GM12878 (cell line): ENCODE results near the gene RER1. TPM values are rescaled to one million over a fixed set of nuclear protein-coding genes. Genes with fewer than 3 reads are reported as not detected.

Experiments
- ATAC-seq: fragments of 200-7000 bp; cut with Tn5 transposase; 3 replicates; pipeline ENCODE4 v1.9.1; 2020; ENCODE audit warnings: mild to moderate bottlenecking, moderate library complexity
- BruUV-seq: library from RNA; stranded (reverse); fragments of 400-500 nt; replicated peaks from 2 replicates; lab custom pipeline; 2021; lab: Mats Ljungman, UMichigan
- CTCF ChIA-PET: fragments of 300-600 bp; sonication (Branson Sonifier 250); formaldehyde crosslinking; extraction: SDS; loops from one replicate; lab custom pipeline; 2021; ENCODE audit warnings: inconsistent platforms; lab: Yijun Ruan, JAX
- POLR2A ChIA-PET: fragments of 350-600 bp; formaldehyde crosslinking; extraction: SDS; loops from one replicate; lab custom pipeline; 2021; ENCODE audit warnings: inconsistent platforms; lab: Charles Lee
- RAD21 ChIA-PET: fragments of 300-600 bp; sonication (Branson Sonifier 250); formaldehyde crosslinking; loops from one replicate; lab custom pipeline; 2023; ENCODE audit warnings: antibody characterized with exemption; ENCODE audit not compliant: unreplicated experiment; lab: Charles Lee
- SMC1A ChIA-PET: fragments of 300-600 bp; sonication (Branson Sonifier 250); formaldehyde crosslinking; loops from one replicate; lab custom pipeline; 2023; ENCODE audit not compliant: unreplicated experiment, uncharacterized antibody; lab: Charles Lee
- DNase-seq: peaks from one replicate; pipeline ENCODE4 v3.0.0-alpha.2; 2011; ENCODE audit warnings: low read depth, low spot score
- FAIRE-seq: peaks from 3 replicates; lab custom pipeline; 2011; peaks lifted over from hg19 to GRCh38; lab: Jason Lieb, UNC
- H2AFZ ChIP-seq: 2 replicates; pipeline ENCODE4 v1.6.0; 2011; ENCODE audit warnings: low read depth, low read length, control low read depth; ENCODE audit not compliant: control insufficient read depth
- H3K27ac ChIP-seq: 2 replicates; pipeline ENCODE4 v1.5.1; 2011; ENCODE audit warnings: control low read depth; ENCODE audit not compliant: control insufficient read depth, insufficient read depth
- H3K27me3 ChIP-seq, 2 experiments: replicated peaks in 1 of 2; 2 replicates each; pipeline versions ENCODE4 v1.6.0 to v1.6.1; 2011; ENCODE audit warnings: low read length in 1 of 2; ENCODE audit not compliant: control insufficient read depth in 2 of 2, insufficient read depth in 2 of 2
- H3K36me3 ChIP-seq, 2 experiments: 2 replicates each; pipeline ENCODE4 v1.5.1; 2011; ENCODE audit warnings: low read length in 1 of 2; ENCODE audit not compliant: control insufficient read depth in 2 of 2, insufficient read depth in 2 of 2
- H3K4me1 ChIP-seq: 2 replicates; pipeline ENCODE4 v1.6.1; 2011; ENCODE audit warnings: mild to moderate bottlenecking, low read length, moderate library complexity, mixed read lengths; ENCODE audit not compliant: control insufficient read depth, insufficient read depth
- H3K4me2 ChIP-seq: 2 replicates; pipeline ENCODE4 v1.6.0; 2011; ENCODE audit warnings: control low read depth; ENCODE audit not compliant: control insufficient read depth, insufficient read depth
- H3K4me3 ChIP-seq: fragments of 200-600 bp; sonication (generic); 2 replicates; pipeline ENCODE4 v1.5.1; 2016
- H3K79me2 ChIP-seq: 2 replicates; pipeline ENCODE4 v1.6.0; 2011; ENCODE audit warnings: low read length; ENCODE audit not compliant: control insufficient read depth, insufficient read depth
- H3K9ac ChIP-seq: 2 replicates; pipeline ENCODE4 v1.8.0; 2011; ENCODE audit warnings: low read length, control low read depth, mixed read lengths; ENCODE audit not compliant: control insufficient read depth, insufficient read depth
- H3K9me3 ChIP-seq: replicated peaks from 3 replicates; pipeline ENCODE4 v1.5.1; 2011; ENCODE audit warnings: mild to moderate bottlenecking, low read length; ENCODE audit not compliant: control insufficient read depth, insufficient read depth
- H4K20me1 ChIP-seq: 2 replicates; pipeline ENCODE4 v1.6.0; 2011; ENCODE audit not compliant: control insufficient read depth, insufficient read depth
- CREB1 ChIP-seq: IDR thresholded peaks from 2 replicates; pipeline ENCODE4 v1.6.1; 2012; ENCODE audit warnings: low read depth, mild to moderate bottlenecking, inconsistent platforms
- CTCF ChIP-seq, 3 experiments: IDR thresholded peaks in 2 of 3; conservative IDR thresholded peaks in 1 of 3; 2 replicates each; pipeline ENCODE4 v1.5.1; 2011; ENCODE audit warnings: low read depth in 3 of 3, low read length in 3 of 3, mild to moderate bottlenecking in 3 of 3, control low read depth in 2 of 3, moderate library complexity in 2 of 3, inconsistent platforms in 1 of 3, mixed read lengths in 1 of 3; ENCODE audit not compliant: control insufficient read depth in 2 of 3, insufficient read depth in 1 of 3; ENCODE audit errors: extremely low read depth in 1 of 3
- E2F8 ChIP-seq: fragments of 450-650 bp; IDR thresholded peaks from 2 replicates; pipeline ENCODE4 v1.6.1; 2018; ENCODE audit warnings: mild to moderate bottlenecking, low read depth, moderate library complexity; ENCODE audit not compliant: partially characterized antibody
- EED ChIP-seq: sonication (generic); IDR thresholded peaks from 2 replicates; pipeline ENCODE4 v1.6.1; 2016; ENCODE audit warnings: antibody characterized with exemption, low read depth
- GATAD2B ChIP-seq: fragments of 450-650 bp; conservative IDR thresholded peaks from 2 replicates; pipeline ENCODE4 v1.6.1; 2017; ENCODE audit warnings: low read depth, mild to moderate bottlenecking, moderate library complexity
- IRF4 ChIP-seq: IDR thresholded peaks from 2 replicates; pipeline ENCODE4 v1.6.1; 2011; ENCODE audit warnings: low read depth, low read length
- NBN ChIP-seq: fragments of 450-650 bp; IDR thresholded peaks from 2 replicates; pipeline ENCODE4 v1.6.1; 2016
- NFIC ChIP-seq: IDR thresholded peaks from 2 replicates; pipeline ENCODE4 v1.6.1; 2012; ENCODE audit warnings: low read depth, mild to moderate bottlenecking, inconsistent platforms, low read length, moderate library complexity
- POLR2AphosphoS2 ChIP-seq: IDR thresholded peaks from 2 replicates; pipeline ENCODE4 v1.6.1; 2011; ENCODE audit warnings: low read depth, mild to moderate bottlenecking, low read length, improper control_type of control experiment, moderate library complexity
- RFX5 ChIP-seq: IDR thresholded peaks from 2 replicates; pipeline ENCODE4 v1.6.1; 2011; ENCODE audit warnings: low read depth, low read length, improper control_type of control experiment
- SIX5 ChIP-seq: IDR thresholded peaks from 2 replicates; pipeline ENCODE4 v1.6.1; 2011; ENCODE audit warnings: mild to moderate bottlenecking, low read depth, low read length, moderate library complexity; ENCODE audit not compliant: severe bottlenecking
- SMAD1 ChIP-seq: fragments of 450-650 bp; IDR thresholded peaks from 2 replicates; pipeline ENCODE4 v1.6.1; 2018; ENCODE audit warnings: mild to moderate bottlenecking, low read depth; ENCODE audit not compliant: partially characterized antibody
- SMARCA5 ChIP-seq: fragments of 450-650 bp; IDR thresholded peaks from 2 replicates; pipeline ENCODE4 v1.6.1; 2017; ENCODE audit warnings: mild to moderate bottlenecking
- STAT1 ChIP-seq: fragments of 450-650 bp; conservative IDR thresholded peaks from 2 replicates; pipeline ENCODE4 v1.6.1; 2014; ENCODE audit warnings: antibody characterized with exemption, mild to moderate bottlenecking
- TBL1XR1 ChIP-seq: IDR thresholded peaks from 2 replicates; pipeline ENCODE4 v1.6.1; 2012; ENCODE audit warnings: low read depth, low read length, improper control_type of control experiment
- ZNF24 ChIP-seq: fragments of 450-650 bp; IDR thresholded peaks from 2 replicates; pipeline ENCODE4 v1.6.1; 2017; ENCODE audit warnings: antibody characterized with exemption, mild to moderate bottlenecking
- WGBS: methylation state at CpG from one replicate; pipeline ENCODE4 v1.1.6; 2016; ENCODE audit warnings: low lambda C conversion rate; ENCODE audit not compliant: insufficient replicate concordance, insufficient coverage; ENCODE audit errors: missing lambda C conversion rate; 5-methylcytosine and 5-hydroxymethylcytosine counted together
- in situ Hi-C: fragments of 300-500 bp; cut with MboI; formaldehyde crosslinking; loops from 9 replicates; pipeline ENCODE4 v1.14.3; 2018; ENCODE audit warnings: mixed read lengths
- intact Hi-C: fragments of 100-400 bp; cut with micrococcal nuclease; formaldehyde crosslinking; loops from one replicate; pipeline ENCODE4 v1.14.2; 2022; ENCODE audit not compliant: unreplicated experiment
- polyA plus RNA-seq, 11 experiments: library from polyadenylated mRNA; depleted of rRNA in 4 of 11; unstranded in 6 of 11; stranded (reverse) in 5 of 11; fragments of >200 nt; fragmentation: Nextera tagmentation in 4 of 11; fragmentation: Illumina TruSeq in 1 of 11; extraction: Ambion mirVana in 4 of 11; extraction: Trizol in 1 of 11; gene quantifications; 1 replicate in 1 of 11; 2 replicates in 10 of 11; pipeline versions ENCODE4 v1.2.1 to v1.2.3, GENCODE V29; 2011 to 2016; ENCODE audit warnings: inconsistent platforms in 2 of 11, missing spikeins in 2 of 11, low read depth in 1 of 11
- total RNA-seq, 4 experiments: library from RNA; depleted of rRNA in 3 of 4; stranded (reverse); fragments of >200 nt in 3 of 4; fragmentation: Illumina TruSeq in 1 of 4; extraction: Trizol in 1 of 4; gene quantifications; 2 replicates each; pipeline versions ENCODE4 v1.2.1 to v1.2.3, GENCODE V29; 2013 to 2021
- TF ChIP-seq, protein P1 (sequence below): fragments of 450-650 bp; IDR thresholded peaks from 2 replicates; pipeline ENCODE4 v1.6.1; 2016; ENCODE audit warnings: mild to moderate bottlenecking
- TF ChIP-seq, protein P2 (sequence below): fragments of 450-650 bp; IDR thresholded peaks from 2 replicates; pipeline ENCODE4 v1.6.1; 2017; ENCODE audit warnings: mild to moderate bottlenecking

The RER1 gene
- total and polyA plus RNA-seq, 10 of the 15 experiments (the other 5 are each of a cell fraction or from before 2014, with no cell fraction given) = 29.2 to 274 (median 136) TPM

DNA sequence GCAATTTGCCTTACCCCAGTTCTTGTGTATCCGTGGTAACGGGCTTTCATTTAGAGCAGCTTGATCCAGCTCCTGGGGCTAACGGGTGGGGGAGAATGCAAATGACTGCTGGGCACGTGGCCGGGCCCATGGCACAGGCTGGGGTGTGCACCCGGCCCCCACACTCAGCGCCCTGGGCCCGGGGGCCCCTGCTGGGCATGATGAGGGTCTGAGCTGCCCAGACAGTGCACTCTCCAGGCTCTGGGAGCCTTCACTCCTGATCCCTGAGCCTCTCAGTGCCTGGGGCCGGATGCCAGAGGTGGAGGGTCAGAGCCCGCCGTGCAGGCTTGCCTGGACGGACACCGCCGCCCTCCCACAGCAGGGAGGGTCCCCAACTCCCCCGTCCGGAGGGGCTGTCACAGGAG is 40.8 kb downstream of the RER1 start:
- RAD21 ChIA-PET = no interaction called here
- POLR2A ChIA-PET = no interaction called here
- Histone ChIP-seq H3K79me2 (no peaks in the 10 kb centered on the region), H3K36me3 (no peaks in the 10 kb centered on the region), H3K4me3 (no peak overlapping the region), H3K27ac (no peak overlapping the region), H3K9me3 (peaks cover 4% of the 10 kb centered on the region; the same call in 1 of the 3 replicates), H3K9ac (no peak overlapping the region), H3K4me2 (no peak overlapping the region), H3K4me1 (no peaks in the 10 kb centered on the region), H2AFZ (no peak overlapping the region), H4K20me1 (no peaks in the 10 kb centered on the region), H3K27me3 (no peaks in the 10 kb centered on the region; a peak in 2 of 4 replicates)
- TF ChIP-seq TBL1XR1 = no peak
- TF ChIP-seq NFIC = no peak
- TF ChIP-seq SMAD1 = no peak
- no peak for TF ChIP-seq CREB1
- no peak for TF ChIP-seq STAT1
- TF ChIP-seq RFX5 = no peak
- no peak for TF ChIP-seq SMARCA5
- TF ChIP-seq, protein P1, sequence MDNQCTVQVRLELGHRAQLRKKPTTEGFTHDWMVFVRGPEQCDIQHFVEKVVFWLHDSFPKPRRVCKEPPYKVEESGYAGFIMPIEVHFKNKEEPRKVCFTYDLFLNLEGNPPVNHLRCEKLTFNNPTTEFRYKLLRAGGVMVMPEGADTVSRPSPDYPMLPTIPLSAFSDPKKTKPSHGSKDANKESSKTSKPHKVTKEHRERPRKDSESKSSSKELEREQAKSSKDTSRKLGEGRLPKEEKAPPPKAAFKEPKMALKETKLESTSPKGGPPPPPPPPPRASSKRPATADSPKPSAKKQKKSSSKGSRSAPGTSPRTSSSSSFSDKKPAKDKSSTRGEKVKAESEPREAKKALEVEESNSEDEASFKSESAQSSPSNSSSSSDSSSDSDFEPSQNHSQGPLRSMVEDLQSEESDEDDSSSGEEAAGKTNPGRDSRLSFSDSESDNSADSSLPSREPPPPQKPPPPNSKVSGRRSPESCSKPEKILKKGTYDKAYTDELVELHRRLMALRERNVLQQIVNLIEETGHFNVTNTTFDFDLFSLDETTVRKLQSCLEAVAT = no peak
- TF ChIP-seq NBN = no peak
- no peak for TF ChIP-seq E2F8
- TF ChIP-seq EED = no peak
- TF ChIP-seq POLR2AphosphoS2 = no peak
- TF ChIP-seq IRF4 = no peak
- TF ChIP-seq GATAD2B = no peak
- TF ChIP-seq CTCF (IDR thresholded peaks at IDR 0.05 in 2 of 3, conservative IDR thresholded peaks at IDR 0.05 in 1 of 3; ENCODE audit: control insufficient read depth in 2 of 3, extremely low read depth in 1 of 3, insufficient read depth in 1 of 3, low read depth in 3 of 3, low read length in 3 of 3) = no peak
- no peak for TF ChIP-seq SIX5
- TF ChIP-seq, protein P2, sequence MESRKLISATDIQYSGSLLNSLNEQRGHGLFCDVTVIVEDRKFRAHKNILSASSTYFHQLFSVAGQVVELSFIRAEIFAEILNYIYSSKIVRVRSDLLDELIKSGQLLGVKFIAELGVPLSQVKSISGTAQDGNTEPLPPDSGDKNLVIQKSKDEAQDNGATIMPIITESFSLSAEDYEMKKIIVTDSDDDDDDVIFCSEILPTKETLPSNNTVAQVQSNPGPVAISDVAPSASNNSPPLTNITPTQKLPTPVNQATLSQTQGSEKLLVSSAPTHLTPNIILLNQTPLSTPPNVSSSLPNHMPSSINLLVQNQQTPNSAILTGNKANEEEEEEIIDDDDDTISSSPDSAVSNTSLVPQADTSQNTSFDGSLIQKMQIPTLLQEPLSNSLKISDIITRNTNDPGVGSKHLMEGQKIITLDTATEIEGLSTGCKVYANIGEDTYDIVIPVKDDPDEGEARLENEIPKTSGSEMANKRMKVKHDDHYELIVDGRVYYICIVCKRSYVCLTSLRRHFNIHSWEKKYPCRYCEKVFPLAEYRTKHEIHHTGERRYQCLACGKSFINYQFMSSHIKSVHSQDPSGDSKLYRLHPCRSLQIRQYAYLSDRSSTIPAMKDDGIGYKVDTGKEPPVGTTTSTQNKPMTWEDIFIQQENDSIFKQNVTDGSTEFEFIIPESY = no peak
- TF ChIP-seq ZNF24 = no peak
- 18% methylated on average over 16 of the region's 16 CpGs for WGBS
- FAIRE-seq (no peak), DNase-seq (no peak), ATAC-seq (no peak)
- CTCF ChIA-PET = no interaction called here
- intact Hi-C loops (no loop called here), in situ Hi-C loops (no loop called here)
- SMC1A ChIA-PET = no interaction called here
- BruUV-seq = no TSS peak
